ENCODE data around the gene CNIH3.

CNIH3 gene

DNA sequence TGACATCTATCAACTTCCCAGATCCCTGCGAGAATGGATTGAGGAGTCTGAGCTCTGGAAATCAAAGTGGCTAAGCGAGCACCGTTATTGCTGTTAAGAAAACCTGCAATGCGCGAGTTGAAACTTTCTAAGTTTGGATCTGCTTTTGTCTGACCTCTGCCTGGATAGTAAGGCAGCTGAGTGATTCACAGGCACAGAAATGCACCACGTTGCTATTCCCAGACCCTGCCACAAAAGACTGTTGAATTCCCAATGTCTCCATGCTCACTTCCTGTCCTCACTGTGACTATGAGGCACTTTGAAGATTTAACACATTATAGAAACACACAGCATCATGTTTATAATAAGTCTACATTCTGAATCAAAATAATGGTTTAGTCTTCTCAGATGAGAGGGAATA lies 27.1 kb upstream of the CNIH3 start:
- H3K4me3 ChIP-seq (ENCODE audit: low read length in 2 of 2), result no peak overlapping the region
- H3K36me3 ChIP-seq (ENCODE audit: control insufficient read depth in 2 of 2, insufficient read depth in 2 of 2, low read length in 2 of 2), result no peaks in the 10 kb centered on the region
- H3K4me1 ChIP-seq (ENCODE audit: control insufficient read depth, insufficient read depth, low read length), result no peaks in the 10 kb centered on the region

DNA sequence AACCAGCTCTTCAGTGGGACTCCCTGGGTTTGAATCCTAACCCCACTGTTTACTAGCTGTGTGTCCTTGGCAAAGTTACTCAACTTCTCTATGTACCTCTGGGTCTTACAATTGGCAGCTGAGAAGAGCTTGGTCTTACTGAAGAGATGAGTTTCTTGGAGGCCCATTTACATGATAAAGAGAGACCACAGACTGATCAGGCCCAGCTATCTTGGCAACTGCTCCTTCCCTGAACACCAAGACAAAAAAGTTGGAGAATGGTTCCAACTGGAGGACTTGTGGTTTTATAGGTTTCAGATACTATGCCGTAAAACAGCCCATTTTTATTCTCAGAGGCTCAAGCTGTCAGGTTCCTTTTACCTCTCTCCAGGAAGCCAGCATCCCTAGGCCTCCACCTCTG lies 24.8 kb upstream of the CNIH3 start:
- Histone ChIP-seq H3K27ac (ENCODE audit: low read length) (no peak overlapping the region), H3K4me1 (ENCODE audit: control insufficient read depth, insufficient read depth, low read length) (no peaks in the 10 kb centered on the region), H3K36me3 (ENCODE audit: control insufficient read depth in 2 of 2, insufficient read depth in 2 of 2, low read length in 2 of 2) (no peaks in the 10 kb centered on the region), H3K4me3 (ENCODE audit: low read length in 2 of 2) (no peak overlapping the region), H3K27me3 (ENCODE audit: control insufficient read depth in 1 of 2, insufficient read depth in 2 of 2, low read length in 2 of 2) (no peaks in the 10 kb centered on the region), H3K9ac (ENCODE audit: low read length in 2 of 2) (no peak overlapping the region), H3K9me3 (ENCODE audit: control insufficient read depth in 2 of 2, low read length in 2 of 2) (peaks cover 0 to 5% of the 10 kb centered on the region in 2 donors)

More for the DNA sequence above, 27.1 kb upstream of the CNIH3 start:
- H3K9ac ChIP-seq (ENCODE audit: low read length in 2 of 2), result no peak overlapping the region
- H3K27ac ChIP-seq (ENCODE audit: low read length), result no peak overlapping the region
- H3K9me3 ChIP-seq (ENCODE audit: control insufficient read depth in 2 of 2, low read length in 2 of 2), result peaks cover 0 to 2% of the 10 kb centered on the region in 2 donors
- no peaks in the 10 kb centered on the region for H3K27me3 ChIP-seq (ENCODE audit: control insufficient read depth in 1 of 2, insufficient read depth in 2 of 2, low read length in 2 of 2)

DNA sequence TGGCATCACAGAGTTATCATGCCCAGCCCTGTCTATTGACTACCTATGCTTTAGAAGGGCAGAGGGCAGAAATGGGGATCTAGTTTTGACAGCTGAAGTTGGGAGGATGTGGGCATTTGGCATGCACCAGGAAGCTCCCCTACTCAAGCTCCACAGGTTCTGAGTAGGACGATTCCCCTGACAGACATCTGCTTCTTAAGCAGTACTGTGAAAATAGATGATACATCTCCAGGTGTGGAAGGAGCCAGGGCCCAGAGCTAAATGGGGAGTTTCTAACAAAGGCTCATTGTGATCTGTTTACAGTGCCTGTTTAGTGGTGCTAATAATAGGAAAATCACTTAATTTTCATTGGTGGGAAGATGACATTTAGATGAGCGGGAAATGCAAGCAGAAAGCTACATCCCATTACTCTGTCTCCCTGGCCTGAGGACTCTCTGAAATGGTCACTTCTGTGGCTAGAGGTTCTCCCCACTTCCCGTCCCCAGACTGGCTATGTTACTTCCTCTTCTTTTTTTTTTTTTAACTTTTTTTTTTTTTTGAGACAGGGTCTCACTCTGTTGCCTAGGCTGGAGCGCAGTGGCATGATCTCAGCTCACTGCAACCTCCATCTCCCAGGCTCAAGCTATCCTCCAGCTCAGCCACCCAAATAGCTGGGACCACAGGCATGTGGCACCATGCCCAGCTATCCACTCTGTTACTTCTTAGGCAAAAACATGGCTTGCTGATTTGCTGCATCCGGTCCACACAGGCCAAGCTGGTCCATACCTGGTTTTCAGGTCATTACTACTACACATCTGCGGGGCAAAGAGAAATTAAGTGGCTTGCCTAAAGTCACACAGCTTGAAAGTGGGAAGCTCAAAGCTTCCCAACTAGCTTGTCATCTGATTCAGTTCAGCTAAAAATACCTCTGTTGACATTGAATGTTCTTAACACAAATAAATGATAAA lies 23.2 kb upstream of the CNIH3 start:
- no peaks in the 10 kb centered on the region for H3K4me1 ChIP-seq (ENCODE audit: control insufficient read depth, insufficient read depth, low read length)
- no peaks in the 10 kb centered on the region for H3K36me3 ChIP-seq (ENCODE audit: control insufficient read depth in 2 of 2, insufficient read depth in 2 of 2, low read length in 2 of 2)
- H3K27me3 ChIP-seq (ENCODE audit: control insufficient read depth in 1 of 2, insufficient read depth in 2 of 2, low read length in 2 of 2), result no peaks in the 10 kb centered on the region
- H3K9me3 ChIP-seq (ENCODE audit: control insufficient read depth in 2 of 2, low read length in 2 of 2), result peaks cover 0 to 5% of the 10 kb centered on the region in 2 donors
- H3K4me3 ChIP-seq (ENCODE audit: low read length in 2 of 2), result no peak overlapping the region
- no peak overlapping the region for H3K9ac ChIP-seq (ENCODE audit: low read length in 2 of 2)
- no peak overlapping the region for H3K27ac ChIP-seq (ENCODE audit: low read length)

GRCh38 chr1:224594360-224594759 lies 21.8 kb upstream of the CNIH3 start:
- Histone ChIP-seq H3K4me3 (ENCODE audit: low read length in 2 of 2) (no peak overlapping the region), H3K27me3 (ENCODE audit: control insufficient read depth in 1 of 2, insufficient read depth in 2 of 2, low read length in 2 of 2) (no peaks in the 10 kb centered on the region), H3K27ac (ENCODE audit: low read length) (no peak overlapping the region), H3K36me3 (ENCODE audit: control insufficient read depth in 2 of 2, insufficient read depth in 2 of 2, low read length in 2 of 2) (no peaks in the 10 kb centered on the region), H3K4me1 (ENCODE audit: control insufficient read depth, insufficient read depth, low read length) (no peaks in the 10 kb centered on the region), H3K9me3 (ENCODE audit: control insufficient read depth in 2 of 2, low read length in 2 of 2) (peaks cover 0 to 2% of the 10 kb centered on the region in 2 donors), H3K9ac (ENCODE audit: low read length in 2 of 2) (no peak overlapping the region)

GRCh38 chr1:224594851-224595250 lies 21.3 kb upstream of the CNIH3 start:
- no peaks in the 10 kb centered on the region for H3K36me3 ChIP-seq (ENCODE audit: control insufficient read depth in 2 of 2, insufficient read depth in 2 of 2, low read length in 2 of 2)
- H3K27ac ChIP-seq (ENCODE audit: low read length), result no peak overlapping the region
- no peak overlapping the region for H3K9ac ChIP-seq (ENCODE audit: low read length in 2 of 2)
- no peaks in the 10 kb centered on the region for H3K27me3 ChIP-seq (ENCODE audit: control insufficient read depth in 1 of 2, insufficient read depth in 2 of 2, low read length in 2 of 2)
- peaks cover 0 to 2% of the 10 kb centered on the region in 2 donors for H3K9me3 ChIP-seq (ENCODE audit: control insufficient read depth in 2 of 2, low read length in 2 of 2)
- H3K4me1 ChIP-seq (ENCODE audit: control insufficient read depth, insufficient read depth, low read length), result no peaks in the 10 kb centered on the region
- no peak overlapping the region for H3K4me3 ChIP-seq (ENCODE audit: low read length in 2 of 2)

DNA sequence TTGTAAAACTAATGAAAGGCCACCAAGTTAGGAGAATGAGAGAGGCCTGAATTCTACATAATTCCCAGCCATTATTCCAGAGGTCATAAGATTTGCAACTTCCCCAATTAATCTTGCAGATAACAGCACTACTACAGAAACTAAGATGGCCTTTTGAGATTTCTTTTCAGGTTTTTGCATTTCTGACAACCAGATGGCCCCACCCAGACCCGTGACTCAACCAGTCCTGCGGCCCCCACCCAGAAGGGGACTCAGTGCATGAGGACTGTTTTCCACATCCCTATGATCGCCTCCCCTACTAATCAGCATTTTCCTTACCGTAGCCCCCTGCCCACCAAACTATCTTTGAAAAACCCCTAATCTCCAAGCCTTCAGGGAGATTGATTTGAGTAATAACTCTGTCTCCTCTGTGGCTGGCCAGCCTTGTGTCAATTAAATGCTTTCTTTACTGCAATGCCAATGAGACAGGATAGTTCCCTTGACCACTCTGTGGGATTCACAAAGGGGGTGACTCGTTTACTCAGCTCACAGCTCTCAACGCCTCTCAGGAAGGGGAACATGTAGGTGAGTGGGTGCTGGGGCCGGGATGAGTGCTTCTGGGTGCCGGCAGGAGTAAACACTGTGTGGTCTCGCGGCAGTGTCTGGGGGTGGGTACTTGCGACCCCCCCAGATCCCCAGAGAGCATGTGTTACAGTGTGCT lies 10.5 kb upstream of the CNIH3 start:
- no peak overlapping the region for H3K4me3 ChIP-seq (ENCODE audit: low read length in 2 of 2)
- no peak overlapping the region for H3K9ac ChIP-seq (ENCODE audit: low read length in 2 of 2)
- H3K36me3 ChIP-seq (ENCODE audit: control insufficient read depth in 2 of 2, insufficient read depth in 2 of 2, low read length in 2 of 2), result no peaks in the 10 kb centered on the region
- no peaks in the 10 kb centered on the region for H3K27me3 ChIP-seq (ENCODE audit: control insufficient read depth in 1 of 2, insufficient read depth in 2 of 2, low read length in 2 of 2)
- peaks cover 3 to 9% of the 10 kb centered on the region in 2 donors for H3K9me3 ChIP-seq (ENCODE audit: control insufficient read depth in 2 of 2, low read length in 2 of 2)
- no peak overlapping the region for H3K27ac ChIP-seq (ENCODE audit: low read length)
- no peaks in the 10 kb centered on the region for H3K4me1 ChIP-seq (ENCODE audit: control insufficient read depth, insufficient read depth, low read length)

DNA sequence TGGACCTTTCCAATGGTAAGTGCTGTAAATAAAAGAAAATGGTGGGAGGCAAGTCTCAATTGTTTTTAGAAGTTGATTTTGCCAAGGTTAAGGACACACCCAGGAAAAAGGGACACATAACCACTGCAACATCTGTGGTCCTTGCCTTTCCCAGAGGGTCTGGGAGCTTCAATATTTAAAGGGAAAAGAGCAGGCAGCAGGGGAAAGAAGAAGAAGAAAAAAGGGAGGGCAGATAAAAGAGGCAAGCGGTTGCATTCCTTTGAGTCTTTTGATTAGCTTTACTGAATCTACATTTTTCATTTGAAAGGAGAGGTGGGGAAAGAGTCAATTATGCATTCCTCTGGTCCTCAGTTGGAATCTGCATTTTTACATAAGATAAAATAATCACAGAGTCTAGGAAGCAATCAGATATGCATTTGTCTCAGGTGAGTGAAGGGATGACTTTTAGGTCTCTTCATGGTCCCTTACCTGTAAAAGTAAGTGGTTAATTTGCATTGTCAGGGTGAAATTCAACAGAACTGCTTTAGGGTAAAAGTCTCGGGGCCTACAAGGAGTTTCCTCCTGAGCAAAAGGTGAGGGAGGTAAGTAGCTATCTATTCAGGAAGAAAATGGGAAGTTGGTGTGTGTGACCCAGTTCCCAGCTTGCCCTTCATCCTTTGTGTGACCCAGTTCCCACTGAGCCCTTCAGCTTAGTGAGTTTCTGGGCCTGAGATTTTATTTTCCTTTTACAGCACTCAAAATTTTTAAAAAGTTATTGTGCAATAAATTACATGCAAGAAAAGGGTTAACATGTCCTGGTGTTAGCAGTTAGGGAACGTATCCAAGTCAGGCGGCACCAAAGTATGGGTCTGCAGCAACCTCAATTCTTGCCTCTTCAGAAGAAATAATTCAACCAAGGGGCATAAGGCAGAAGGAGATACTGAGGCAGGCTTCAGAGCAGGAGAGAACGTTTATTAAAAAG lies 8.6 kb upstream of the CNIH3 start:
- no peak overlapping the region for H3K9ac ChIP-seq (ENCODE audit: low read length in 2 of 2)

DNA sequence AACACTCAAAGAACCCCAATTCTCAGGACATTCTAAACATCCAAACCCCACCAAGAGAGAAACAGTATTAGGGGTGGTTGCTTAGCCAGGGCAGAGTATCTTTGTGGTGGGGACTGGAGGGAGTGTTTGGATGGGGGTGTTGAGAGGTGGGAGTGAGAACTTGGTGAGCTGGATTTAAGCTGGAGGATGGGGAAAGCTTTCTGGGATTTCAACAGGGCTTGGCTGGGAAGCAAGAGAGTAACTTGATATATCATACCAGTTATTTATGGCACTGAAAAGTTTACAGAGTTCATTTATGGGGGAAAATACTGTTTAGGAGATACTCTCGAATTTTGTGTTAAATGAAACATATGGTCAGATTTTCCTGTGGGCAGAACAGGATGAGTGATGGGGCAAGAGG lies 6.8 kb upstream of the CNIH3 start:
- H3K9me3 ChIP-seq (ENCODE audit: control insufficient read depth in 2 of 2, low read length in 2 of 2), result peaks cover 3 to 9% of the 10 kb centered on the region in 2 donors
- H3K4me1 ChIP-seq (ENCODE audit: control insufficient read depth, insufficient read depth, low read length), result no peaks in the 10 kb centered on the region
- H3K9ac ChIP-seq (ENCODE audit: low read length in 2 of 2), result no peak overlapping the region
- no peaks in the 10 kb centered on the region for H3K36me3 ChIP-seq (ENCODE audit: control insufficient read depth in 2 of 2, insufficient read depth in 2 of 2, low read length in 2 of 2)
- no peak overlapping the region for H3K27ac ChIP-seq (ENCODE audit: low read length)
- no peak overlapping the region for H3K4me3 ChIP-seq (ENCODE audit: low read length in 2 of 2)
- no peaks in the 10 kb centered on the region for H3K27me3 ChIP-seq (ENCODE audit: control insufficient read depth in 1 of 2, insufficient read depth in 2 of 2, low read length in 2 of 2)

More for the DNA sequence above, 8.6 kb upstream of the CNIH3 start:
- Histone ChIP-seq H3K4me1 (ENCODE audit: control insufficient read depth, insufficient read depth, low read length) (no peaks in the 10 kb centered on the region), H3K27me3 (ENCODE audit: control insufficient read depth in 1 of 2, insufficient read depth in 2 of 2, low read length in 2 of 2) (no peaks in the 10 kb centered on the region), H3K27ac (ENCODE audit: low read length) (no peak overlapping the region), H3K36me3 (ENCODE audit: control insufficient read depth in 2 of 2, insufficient read depth in 2 of 2, low read length in 2 of 2) (no peaks in the 10 kb centered on the region), H3K9me3 (ENCODE audit: control insufficient read depth in 2 of 2, low read length in 2 of 2) (peaks cover 3 to 9% of the 10 kb centered on the region in 2 donors), H3K4me3 (ENCODE audit: low read length in 2 of 2) (no peak overlapping the region)

DNA sequence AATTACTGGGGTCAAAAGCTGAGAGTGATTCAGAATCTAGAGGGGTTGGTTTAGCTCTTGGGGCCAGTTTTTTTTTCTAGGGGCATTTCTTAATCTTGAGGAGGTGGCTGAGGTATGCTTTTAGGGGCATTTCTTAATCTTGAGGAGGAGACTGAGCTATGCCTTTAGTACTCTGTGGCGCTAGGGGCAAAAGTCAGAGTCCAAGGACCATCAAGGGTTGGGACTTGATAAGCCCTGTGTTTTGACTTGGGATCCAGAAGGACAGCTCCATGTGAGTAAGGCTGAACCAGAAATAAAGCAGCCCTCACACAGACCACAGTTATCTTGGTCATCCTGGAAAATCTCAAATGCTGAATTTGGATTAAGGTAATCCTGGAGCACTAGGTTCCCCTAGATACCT lies 3.9 kb upstream of the CNIH3 start:
- peaks cover 18 to 19% of the 10 kb centered on the region in 2 donors for H3K27me3 ChIP-seq (ENCODE audit: control insufficient read depth in 1 of 2, insufficient read depth in 2 of 2, low read length in 2 of 2)
- no peaks in the 10 kb centered on the region for H3K36me3 ChIP-seq (ENCODE audit: control insufficient read depth in 2 of 2, insufficient read depth in 2 of 2, low read length in 2 of 2)
- no peak overlapping the region for H3K9ac ChIP-seq (ENCODE audit: low read length in 2 of 2)
- no peaks in the 10 kb centered on the region for H3K9me3 ChIP-seq (ENCODE audit: control insufficient read depth in 2 of 2, low read length in 2 of 2)
- H3K27ac ChIP-seq (ENCODE audit: low read length), result no peak overlapping the region
- H3K4me3 ChIP-seq (ENCODE audit: low read length in 2 of 2), result no peak overlapping the region
- peaks cover 9% of the 10 kb centered on the region for H3K4me1 ChIP-seq (ENCODE audit: control insufficient read depth, insufficient read depth, low read length)

DNA sequence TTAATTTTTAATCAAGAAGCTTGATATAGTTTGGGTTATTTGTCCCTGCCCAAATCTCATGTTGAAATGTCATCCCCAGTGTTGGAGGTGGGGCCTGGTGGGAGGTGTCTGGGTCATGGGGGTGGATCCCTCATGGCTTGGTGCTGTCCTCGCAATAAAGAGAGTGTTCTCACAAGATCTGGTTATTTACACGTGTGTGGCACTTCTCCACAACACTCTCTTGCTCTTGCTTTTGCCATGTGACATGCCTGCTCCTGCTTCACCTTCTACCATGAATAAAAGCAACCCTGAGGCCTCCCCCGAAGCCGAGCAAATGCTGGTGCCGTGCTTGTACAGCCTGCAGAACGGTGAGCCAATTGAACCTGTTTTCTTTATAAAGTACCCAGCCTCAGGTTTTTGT lies 2.6 kb upstream of the CNIH3 start:
- Histone ChIP-seq H3K36me3 (ENCODE audit: control insufficient read depth in 2 of 2, insufficient read depth in 2 of 2, low read length in 2 of 2) (no peaks in the 10 kb centered on the region), H3K9me3 (ENCODE audit: control insufficient read depth in 2 of 2, low read length in 2 of 2) (no peaks in the 10 kb centered on the region), H3K27me3 (ENCODE audit: control insufficient read depth in 1 of 2, insufficient read depth in 2 of 2, low read length in 2 of 2) (peaks cover 30 to 31% of the 10 kb centered on the region in 2 donors), H3K4me1 (ENCODE audit: control insufficient read depth, insufficient read depth, low read length) (peaks cover 9% of the 10 kb centered on the region), H3K9ac (ENCODE audit: low read length in 2 of 2) (no peak overlapping the region), H3K4me3 (ENCODE audit: low read length in 2 of 2) (no peak overlapping the region), H3K27ac (ENCODE audit: low read length) (no peak overlapping the region)

All from stomach smooth muscle (tissue), 2 donors.